ENCODE data around the gene ALG3.

Gene ALG3

GRCh38 chr3:184249412-184250166 is 827 bp upstream of the ALG3 start, which contains the start of gene EEF1AKMT4:
TSS of gene EEF1AKMT4 (plus strand) at chr3:184249672. CDS start at chr3:184249695, 23 bp downstream.
- peak within 1 kb of the TSS; percentile 74 for H3K4me3 ChIP-seq (ENCODE audit: low read length)
- peak; percentile 32 for TF ChIP-seq CTCF (IDR thresholded peaks at IDR 0.05; ENCODE audit: insufficient read depth, low read depth, low read length, missing control alignments)
- DNase-seq (ENCODE audit: low read depth) = peak; percentile 99

- DNase-seq (ENCODE audit: low read depth) = no peak
- no peak overlapping the region for H3K4me3 ChIP-seq (ENCODE audit: low read length)
- TF ChIP-seq CTCF (IDR thresholded peaks at IDR 0.05; ENCODE audit: insufficient read depth, low read depth, low read length, missing control alignments) = no peak
Observed at GRCh38 chr3:184242297-184242685, 6.5 kb downstream of the ALG3 start.

GRCh38 chr3:184241447-184242296 is 7.1 kb downstream of the ALG3 start:
- peak; percentile 74 for DNase-seq (ENCODE audit: low read depth)
- H3K4me3 ChIP-seq (ENCODE audit: low read length) = no peak overlapping the region
- TF ChIP-seq CTCF (IDR thresholded peaks at IDR 0.05; ENCODE audit: insufficient read depth, low read depth, low read length, missing control alignments) = peak; percentile 67

- no peak for TF ChIP-seq CTCF (IDR thresholded peaks at IDR 0.05; ENCODE audit: insufficient read depth, low read depth, low read length, missing control alignments)
- H3K4me3 ChIP-seq (ENCODE audit: low read length) = no peak overlapping the region
- no peak for DNase-seq (ENCODE audit: low read depth)
Observed at GRCh38 chr3:184241141-184241446, 7.7 kb downstream of the ALG3 start.

GRCh38 chr3:184240384-184241140 is 8.2 kb downstream of the ALG3 start:
- no peak for TF ChIP-seq CTCF (IDR thresholded peaks at IDR 0.05; ENCODE audit: insufficient read depth, low read depth, low read length, missing control alignments)
- peak; percentile 39 for DNase-seq (ENCODE audit: low read depth)
- H3K4me3 ChIP-seq (ENCODE audit: low read length) = no peak overlapping the region

- DNase-seq (ENCODE audit: low read depth) = no peak
- no peak overlapping the region for H3K4me3 ChIP-seq (ENCODE audit: low read length)
- TF ChIP-seq CTCF (IDR thresholded peaks at IDR 0.05; ENCODE audit: insufficient read depth, low read depth, low read length, missing control alignments) = no peak
Observed at GRCh38 chr3:184239708-184240107, 9.1 kb downstream of the ALG3 start.
